B cell (primary cell): ENCODE data around the gene AMZ1. TPM values are rescaled to one million over a fixed set of nuclear protein-coding genes. Genes with fewer than 3 reads are reported as not detected.
"Not testable (repeated sequence)": the region's sequence is repeated elsewhere in the genome, so short reads cannot be mapped to it uniquely, and the experiment has no call there.

Experiments used
- ATAC-seq: fragments of 200-7000 bp; cut with Tn5 transposase; one replicate; pipeline ENCODE4 v1.10.0; 2021; ENCODE audit warnings: low read depth, mild to moderate bottlenecking, moderate number of reproducible peaks, moderate library complexity
- CTCF ChIA-PET: fragments of 350-600 bp; sonication (Branson Sonifier 250); formaldehyde crosslinking; loops from one replicate; lab custom pipeline; 2021; ENCODE audit warnings: antibody characterized with exemption, inconsistent platforms; lab: Charles Lee
- POLR2A ChIA-PET: fragments of 350-600 bp; sonication (Branson Sonifier 250); formaldehyde crosslinking; loops from one replicate; lab custom pipeline; 2021; ENCODE audit warnings: antibody characterized with exemption; lab: Charles Lee
- DNase-seq: peaks from one replicate; pipeline ENCODE4 v3.0.0; 2013
- H2AFZ ChIP-seq: 2 replicates; pipeline ENCODE4 v1.6.1; 2012; ENCODE audit warnings: mild to moderate bottlenecking, low read depth, low read length; ENCODE audit not compliant: insufficient read depth, poor library complexity, severe bottlenecking
- H3K27ac ChIP-seq, 2 donors: 1 replicate in 1 of 2; 2 replicates in 1 of 2; pipeline ENCODE4 v1.5.1; 2012 to 2013; ENCODE audit warnings: low read length in 2 of 2, mild to moderate bottlenecking in 2 of 2, moderate library complexity in 1 of 2
- H3K27me3 ChIP-seq, 4 experiments: fragments of 200-600 bp in 1 of 4; sonication (generic) in 1 of 4; replicated peaks in 1 of 4; 1 replicate in 2 of 4; 2 replicates in 2 of 4; pipeline versions ENCODE4 v1.6.1 to v1.7.0; 2013 to 2016; ENCODE audit warnings: low read length in 3 of 4, mild to moderate bottlenecking in 2 of 4, mixed read lengths in 1 of 4, moderate library complexity in 1 of 4; ENCODE audit not compliant: insufficient read depth in 4 of 4, control insufficient read depth in 3 of 4; ENCODE audit errors: control extremely low read depth in 1 of 4
- H3K36me3 ChIP-seq, 2 experiments: replicated peaks in 1 of 2; 1 replicate in 1 of 2; 2 replicates in 1 of 2; pipeline versions ENCODE4 v1.6.1 to v1.7.1; 2013; ENCODE audit warnings: low read length in 1 of 2; ENCODE audit not compliant: insufficient read depth in 2 of 2, control insufficient read depth in 1 of 2; ENCODE audit errors: control extremely low read depth in 1 of 2, extremely low read depth in 1 of 2
- H3K4me1 ChIP-seq, 2 donors: fragments of 200-600 bp in 1 of 2; sonication (generic) in 1 of 2; 1 replicate in 1 of 2; 2 replicates in 1 of 2; pipeline versions ENCODE4 v1.5.1 to v1.6.1; 2013 to 2017; ENCODE audit warnings: low read length in 2 of 2; ENCODE audit not compliant: control insufficient read depth in 2 of 2, insufficient read depth in 2 of 2
- H3K4me2 ChIP-seq: replicated peaks from 2 replicates; pipeline ENCODE3; 2012; ENCODE audit warnings: mild to moderate bottlenecking, low read depth, low read length; ENCODE audit not compliant: poor library complexity, severe bottlenecking
- H3K4me3 ChIP-seq, 5 experiments: fragments of 200-600 bp in 1 of 5; sonication (generic) in 1 of 5; 1 replicate in 3 of 5; 2 replicates in 2 of 5; pipeline versions ENCODE4 v1.5.1 to v1.7.0; 2011 to 2016; ENCODE audit warnings: low read length in 4 of 5, mild to moderate bottlenecking in 4 of 5, low read depth in 2 of 5, control low read depth in 1 of 5, moderate library complexity in 1 of 5; ENCODE audit not compliant: insufficient read depth in 1 of 5; ENCODE audit errors: control extremely low read depth in 1 of 5, extremely low read depth in 1 of 5
- H3K79me2 ChIP-seq: fragments of 200-600 bp; sonication (generic); one replicate; pipeline ENCODE4 v1.6.0; 2016; ENCODE audit warnings: low read length; ENCODE audit not compliant: control insufficient read depth, insufficient read depth
- H3K9ac ChIP-seq: fragments of 200-600 bp; sonication (generic); 2 replicates; pipeline ENCODE4 v1.6.1; 2017; ENCODE audit warnings: mild to moderate bottlenecking, low read length, moderate library complexity
- H3K9me3 ChIP-seq, 3 donors: one replicate each; pipeline versions ENCODE4 v1.6.1 to v1.7.1; 2013; ENCODE audit warnings: low read length in 2 of 3; ENCODE audit not compliant: control insufficient read depth in 2 of 3, insufficient read depth in 1 of 3; ENCODE audit errors: control extremely low read depth in 1 of 3
- H4K20me1 ChIP-seq: 2 replicates; pipeline ENCODE4 v1.6.0; 2012; ENCODE audit warnings: mild to moderate bottlenecking, low read length; ENCODE audit not compliant: insufficient read depth, control insufficient read depth, poor library complexity, severe bottlenecking
- H3K27ac Mint-ChIP-seq: one replicate; pipeline ENCODE4 v1.8.0; 2021; ENCODE audit warnings: mixed read lengths
- H3K27me3 Mint-ChIP-seq: one replicate; pipeline ENCODE4 v1.8.0; 2021; ENCODE audit warnings: mixed read lengths
- H3K4me1 Mint-ChIP-seq: one replicate; pipeline ENCODE4 v1.8.0; 2021; ENCODE audit warnings: mixed read lengths
- H3K4me3 Mint-ChIP-seq: one replicate; pipeline ENCODE4 v1.8.0; 2021; ENCODE audit warnings: mixed read lengths
- H3K9me3 Mint-ChIP-seq: one replicate; pipeline ENCODE4 v1.8.0; 2022; ENCODE audit warnings: mixed read lengths; ENCODE audit not compliant: insufficient read depth
- CTCF ChIP-seq: fragments of 200-600 bp; IDR thresholded peaks from one replicate; pipeline ENCODE4 v1.8.0; 2022; ENCODE audit warnings: antibody characterized with exemption, mild to moderate bottlenecking
- EZH2 ChIP-seq: IDR thresholded peaks from 2 replicates; pipeline ENCODE4 v1.6.1; 2012; ENCODE audit warnings: borderline replicate concordance, low read depth, mild to moderate bottlenecking, moderate library complexity, low read length; ENCODE audit not compliant: insufficient read depth, poor library complexity, severe bottlenecking
- WGBS: methylation state at CpG from one replicate; pipeline ENCODE4 v1.1.5; 2013; ENCODE audit warnings: missing lambda C conversion rate; ENCODE audit not compliant: insufficient coverage; 5-methylcytosine and 5-hydroxymethylcytosine counted together
- intact Hi-C: fragments of 100-400 bp; cut with micrococcal nuclease; formaldehyde crosslinking; loops from one replicate; pipeline ENCODE4 v1.10.0; 2022
- polyA plus RNA-seq: library from polyadenylated mRNA; depleted of rRNA; stranded (reverse); fragments of >200 nt; gene quantifications from 2 replicates; pipeline ENCODE4 v1.2.3, GENCODE V29; 2012
- total RNA-seq, 2 donors: library from RNA; stranded (reverse); fragments of 120-200 nt in 1 of 2; gene quantifications; 1 replicate in 1 of 2; 2 replicates in 1 of 2; pipeline versions ENCODE4 v1.2.3 to v1.2.4, GENCODE V29; 2013 to 2022

The AMZ1 gene
- total and polyA plus RNA-seq, 2 donors (not counting 1 experiment from before 2014, with no cell fraction given) = 0.73 to 13.2 TPM

GRCh38 chr7:2692543-2692942, 4.5 kb downstream of the AMZ1 start:
- H3K27me3 Mint-ChIP-seq = peaks cover 24% of the 10 kb centered on the region
- ChIA-PET POLR2A (no interaction called here), CTCF (interaction anchor here (1.3 to 4.2 kb wide), 2 partner anchors 16 to 241 kb away, joined by 3 to 26 read pairs; no protein-coding TSS in a partner anchor)
- H3K27ac Mint-ChIP-seq = no peak overlapping the region
- Histone ChIP-seq H2AFZ (no peak overlapping the region), H3K27ac (no peak overlapping the region), H3K79me2 (no peaks in the 10 kb centered on the region), H3K4me1 (peaks cover 17 to 21% of the 10 kb centered on the region in 2 donors), H3K9ac (no peak overlapping the region), H3K9me3 (peaks cover 0 to 10% (median 0%) of the 10 kb centered on the region in 3 donors), H3K4me2 (no peak overlapping the region), H3K4me3 (no peak overlapping the region), H3K36me3 (no peaks in the 10 kb centered on the region), H3K27me3 (peaks cover 0 to 27% (median 14%) of the 10 kb centered on the region in 4 experiments), H4K20me1 (no peaks in the 10 kb centered on the region)
- H3K4me3 Mint-ChIP-seq = no peak overlapping the region
- peaks cover 11% of the 10 kb centered on the region for H3K4me1 Mint-ChIP-seq
- no peak for DNase-seq
- WGBS = 87% methylated on average over 13 of the region's 14 CpGs
- no peak for ATAC-seq
- no peaks in the 10 kb centered on the region for H3K9me3 Mint-ChIP-seq
- intact Hi-C loops = no loop called here
- TF ChIP-seq CTCF = no peak
- no peak for TF ChIP-seq EZH2

- POLR2A ChIA-PET = interaction anchor here (0.6 kb wide), 1 partner anchor 226 kb away, joined by 8 read pairs; no protein-coding TSS in a partner anchor
- H3K36me3 ChIP-seq, H3K4me3 ChIP-seq, H4K20me1 ChIP-seq, H3K9me3 ChIP-seq, DNase-seq, intact Hi-C loops, H2AFZ ChIP-seq, H3K9ac ChIP-seq, H3K79me2 ChIP-seq, H3K4me3 Mint-ChIP-seq, ATAC-seq, H3K9me3 Mint-ChIP-seq, H3K27ac Mint-ChIP-seq, H3K27ac ChIP-seq, H3K4me2 ChIP-seq: not testable (repeated sequence)
- H3K27me3 Mint-ChIP-seq = peaks cover 23% of the 10 kb centered on the region
- CTCF ChIA-PET = interaction anchor here (1.1 kb wide), 1 partner anchor 17 kb away, joined by 4 read pairs; no protein-coding TSS in a partner anchor
- peaks cover 15% of the 10 kb centered on the region for H3K4me1 Mint-ChIP-seq
- Histone ChIP-seq H3K4me1 (peaks cover 11 to 15% of the 10 kb centered on the region in 2 donors), H3K27me3 (peaks cover 0 to 20% (median 10%) of the 10 kb centered on the region in 4 experiments)
- 89% methylated on average over 13 of the region's 19 CpGs for WGBS
These were observed 5.6 kb downstream of the AMZ1 start for GRCh38 chr7:2693420-2694121.

- POLR2A ChIA-PET, H2AFZ ChIP-seq: not testable (repeated sequence)
- CTCF ChIA-PET = interaction anchor here (1.1 kb wide), 1 partner anchor 16 kb away, joined by 4 read pairs; no protein-coding TSS in a partner anchor
These were observed 6.1 kb downstream of the AMZ1 start for GRCh38 chr7:2694122-2694436.

More at GRCh38 chr7:2694122-2694436, 6.1 kb downstream of the AMZ1 start:
- H3K4me2 ChIP-seq, H3K79me2 ChIP-seq, H3K9ac ChIP-seq, intact Hi-C loops, H3K36me3 ChIP-seq, H3K4me3 ChIP-seq, ATAC-seq, H3K27ac ChIP-seq, H3K4me3 Mint-ChIP-seq, H4K20me1 ChIP-seq, H3K9me3 ChIP-seq, H3K27ac Mint-ChIP-seq, H3K9me3 Mint-ChIP-seq, DNase-seq: not testable (repeated sequence)
- 86% methylated on average over 5 of the region's 8 CpGs for WGBS
- peaks cover 0 to 15% (median 7%) of the 10 kb centered on the region in 4 experiments for H3K27me3 ChIP-seq
- Mint-ChIP-seq H3K4me1 (peaks cover 15% of the 10 kb centered on the region), H3K27me3 (peaks cover 18% of the 10 kb centered on the region)
- H3K4me1 ChIP-seq = peaks cover 11 to 15% of the 10 kb centered on the region in 2 donors
